Measurements from ENCODE around the gene C1orf105. TPM values are rescaled to one million over a fixed set of nuclear protein-coding genes. Genes with fewer than 3 reads are reported as not detected.

Gene C1orf105
- total and polyA plus RNA-seq, 2 of the 8 experiments (the other 6 are each of a cell fraction or from before 2014, with no cell fraction given), result not detected

- no peak for TF ChIP-seq POLR2A (IDR thresholded peaks at IDR 0.05; ENCODE audit: control extremely low read depth in 1 of 2, low read depth in 2 of 2, low read length in 2 of 2)
- no peak for TF ChIP-seq CBX8 (IDR thresholded peaks at IDR 0.05; ENCODE audit: borderline replicate concordance, low read depth, low read length)
- TF ChIP-seq SAP30 (IDR thresholded peaks at IDR 0.05; ENCODE audit: insufficient read depth, insufficient replicate concordance, low read length), result no peak
- no peak for TF ChIP-seq CREB1 (IDR thresholded peaks at IDR 0.05)
- TF ChIP-seq SUZ12 (IDR thresholded peaks at IDR 0.05; ENCODE audit: low read length), result no peak
- no peak for TF ChIP-seq CEBPB (IDR thresholded peaks at IDR 0.05; ENCODE audit: low read depth, low read length)
- no peak for TF ChIP-seq CHD1 (IDR thresholded peaks at IDR 0.05; ENCODE audit: low read depth, low read length)
These were observed 38.5 kb upstream of the C1orf105 start (continued) for GRCh38 chr1:172381946-172382345.
